Keratinocyte (primary cell): Measurements from ENCODE around the gene SPC24. TPM values are rescaled to one million over a fixed set of nuclear protein-coding genes. Genes with fewer than 3 reads are reported as not detected.
A peak's percentile ranks its signal among the peaks of the same experiment; 100 is the strongest.

Source experiments
- DNase-seq: peaks from one replicate; pipeline ENCODE4 v3.0.0-alpha.2; 2011; ENCODE audit warnings: low read depth, missing footprints, low spot score
- FAIRE-seq: peaks from 2 replicates; lab custom pipeline; 2011; peaks lifted over from hg19 to GRCh38; lab: Jason Lieb, UNC
- H2AFZ ChIP-seq: 2 replicates; pipeline ENCODE4 v1.6.0; 2012; ENCODE audit warnings: low read length, control low read depth, inconsistent platforms; ENCODE audit not compliant: control insufficient read depth
- H3K27ac ChIP-seq: 2 replicates; pipeline ENCODE4 v1.5.1; 2011; ENCODE audit warnings: low read length; ENCODE audit not compliant: control insufficient read depth, insufficient read depth
- H3K27me3 ChIP-seq: 3 replicates; pipeline ENCODE4 v1.6.0; 2011; ENCODE audit warnings: low read length; ENCODE audit not compliant: control insufficient read depth, insufficient read depth; ENCODE audit errors: extremely low read depth
- H3K36me3 ChIP-seq, 2 experiments: 2 replicates in 1 of 2; 3 replicates in 1 of 2; pipeline ENCODE4 v1.5.1; 2011; ENCODE audit warnings: low read length in 2 of 2, mild to moderate bottlenecking in 1 of 2; ENCODE audit not compliant: control insufficient read depth in 2 of 2, insufficient read depth in 2 of 2; ENCODE audit errors: extremely low read depth in 1 of 2
- H3K4me1 ChIP-seq: 3 replicates; pipeline ENCODE4 v1.5.1; 2011; ENCODE audit warnings: low read length; ENCODE audit not compliant: control insufficient read depth, insufficient read depth; ENCODE audit errors: extremely low read depth
- H3K4me2 ChIP-seq: 3 replicates; pipeline ENCODE4 v1.6.0; 2011; ENCODE audit warnings: low read depth, low read length; ENCODE audit not compliant: control insufficient read depth, insufficient read depth; ENCODE audit errors: extremely low read depth
- H3K4me3 ChIP-seq, 3 experiments: fragments of 200-600 bp in 1 of 3; sonication (generic) in 1 of 3; 2 replicates in 2 of 3; 3 replicates in 1 of 3; pipeline ENCODE4 v1.5.1; 2011 to 2016; ENCODE audit warnings: low read length in 3 of 3, mild to moderate bottlenecking in 3 of 3, control low read depth in 2 of 3, inconsistent platforms in 1 of 3, low read depth in 1 of 3, mixed read lengths in 1 of 3, mixed run types in 1 of 3, moderate library complexity in 1 of 3; ENCODE audit not compliant: control insufficient read depth in 2 of 3, insufficient read depth in 2 of 3; ENCODE audit errors: extremely low read depth in 1 of 3
- H3K79me2 ChIP-seq: 2 replicates; pipeline ENCODE4 v1.6.0; 2012; ENCODE audit warnings: low read length; ENCODE audit not compliant: control insufficient read depth, insufficient read depth
- H3K9ac ChIP-seq: 3 replicates; pipeline ENCODE4 v1.6.0; 2011; ENCODE audit warnings: low read length; ENCODE audit not compliant: control insufficient read depth, insufficient read depth; ENCODE audit errors: extremely low read depth
- H3K9me1 ChIP-seq: 3 replicates; pipeline ENCODE4 v1.6.0; 2011; ENCODE audit warnings: low read length; ENCODE audit not compliant: control insufficient read depth, insufficient read depth; ENCODE audit errors: extremely low read depth
- H3K9me3 ChIP-seq: 2 replicates; pipeline ENCODE4 v1.5.1; 2012; ENCODE audit warnings: low read depth, low read length; ENCODE audit not compliant: control insufficient read depth
- H4K20me1 ChIP-seq: 3 replicates; pipeline ENCODE4 v1.6.0; 2011; ENCODE audit warnings: low read length; ENCODE audit not compliant: control insufficient read depth, insufficient read depth; ENCODE audit errors: extremely low read depth
- EZH2 ChIP-seq: IDR thresholded peaks from one replicate; pipeline ENCODE4 v1.6.1; 2012; ENCODE audit warnings: inconsistent platforms, mild to moderate bottlenecking, low read length, moderate library complexity
- dilution Hi-C: fragments of 300-500 bp; cut with MboI; formaldehyde crosslinking; loops from one replicate; pipeline ENCODE4 v1.7.0; 2020; ENCODE audit warnings: low sequenced_read_pairs; ENCODE audit not compliant: extremely low pct_ligation_motif_present
- polyA plus RNA-seq, 5 experiments: library from polyadenylated mRNA; depleted of rRNA in 3 of 5; stranded (reverse) in 3 of 5; stranded (forward) in 1 of 5; unstranded in 1 of 5; fragments of >200 nt; gene quantifications; 1 replicate in 1 of 5; 2 replicates in 3 of 5; 3 replicates in 1 of 5; pipeline versions ENCODE4 v1.2.1 to v1.2.3, GENCODE V29; 2011 to 2012; ENCODE audit warnings: missing spikeins in 2 of 5, low read depth in 1 of 5, low replicate concordance in 1 of 5
- TF ChIP-seq, protein P1 (sequence below), 3 experiments: IDR thresholded peaks in 1 of 3; conservative IDR thresholded peaks in 1 of 3; optimal IDR thresholded peaks in 1 of 3; 2 replicates in 2 of 3; 3 replicates in 1 of 3; pipeline versions ENCODE3 to v1.5.1; 2011; ENCODE audit warnings: low read length in 3 of 3, mild to moderate bottlenecking in 3 of 3, moderate library complexity in 2 of 3, control low read depth in 1 of 3, inconsistent platforms in 1 of 3; ENCODE audit not compliant: insufficient read depth in 2 of 3; ENCODE audit errors: extremely low read depth in 1 of 3

SPC24 gene
- polyA plus RNA-seq, 1 donor (not counting 4 experiments of a cell fraction or from before 2014, with no cell fraction given): 6.4 TPM

DNA sequence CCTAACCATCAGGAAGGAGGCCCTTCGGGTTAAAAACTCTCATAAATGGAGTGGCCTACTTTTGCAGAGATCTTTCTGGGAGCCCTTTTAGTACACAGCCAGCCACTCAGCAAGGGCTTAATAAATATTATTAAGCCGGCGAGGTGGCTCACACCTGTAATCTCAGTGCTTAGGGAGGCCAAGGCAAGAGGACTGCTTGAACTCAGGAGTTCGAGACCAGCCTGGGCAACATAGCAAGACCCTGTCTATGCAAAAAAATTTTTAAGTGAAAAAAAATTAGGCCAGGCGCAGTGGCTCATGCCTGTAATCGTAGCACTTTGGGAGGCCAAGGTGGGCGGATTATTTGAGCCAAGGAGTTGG, 42.6 kb upstream of the SPC24 start:
- Histone ChIP-seq H3K4me1 (no peaks in the 10 kb centered on the region), H3K79me2 (no peaks in the 10 kb centered on the region), H3K4me3 (no peak overlapping the region), H3K36me3 (peaks cover 3 to 9% of the 10 kb centered on the region in 2 experiments), H3K27me3 (no peaks in the 10 kb centered on the region), H4K20me1 (no peaks in the 10 kb centered on the region), H3K4me2 (peak overlapping the region; percentile 4), H3K9me1 (no peaks in the 10 kb centered on the region), H3K27ac (no peak overlapping the region), H3K9me3 (no peaks in the 10 kb centered on the region), H2AFZ (no peak overlapping the region), H3K9ac (no peak overlapping the region)
- dilution Hi-C loops: no loop called here
- FAIRE-seq: no peak
- DNase-seq: no peak
- TF ChIP-seq, protein P1, sequence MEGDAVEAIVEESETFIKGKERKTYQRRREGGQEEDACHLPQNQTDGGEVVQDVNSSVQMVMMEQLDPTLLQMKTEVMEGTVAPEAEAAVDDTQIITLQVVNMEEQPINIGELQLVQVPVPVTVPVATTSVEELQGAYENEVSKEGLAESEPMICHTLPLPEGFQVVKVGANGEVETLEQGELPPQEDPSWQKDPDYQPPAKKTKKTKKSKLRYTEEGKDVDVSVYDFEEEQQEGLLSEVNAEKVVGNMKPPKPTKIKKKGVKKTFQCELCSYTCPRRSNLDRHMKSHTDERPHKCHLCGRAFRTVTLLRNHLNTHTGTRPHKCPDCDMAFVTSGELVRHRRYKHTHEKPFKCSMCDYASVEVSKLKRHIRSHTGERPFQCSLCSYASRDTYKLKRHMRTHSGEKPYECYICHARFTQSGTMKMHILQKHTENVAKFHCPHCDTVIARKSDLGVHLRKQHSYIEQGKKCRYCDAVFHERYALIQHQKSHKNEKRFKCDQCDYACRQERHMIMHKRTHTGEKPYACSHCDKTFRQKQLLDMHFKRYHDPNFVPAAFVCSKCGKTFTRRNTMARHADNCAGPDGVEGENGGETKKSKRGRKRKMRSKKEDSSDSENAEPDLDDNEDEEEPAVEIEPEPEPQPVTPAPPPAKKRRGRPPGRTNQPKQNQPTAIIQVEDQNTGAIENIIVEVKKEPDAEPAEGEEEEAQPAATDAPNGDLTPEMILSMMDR (optimal IDR thresholded peaks at IDR 0.05 in 1 of 3, IDR thresholded peaks at IDR 0.05 in 1 of 3, conservative IDR thresholded peaks at IDR 0.05 in 1 of 3; ENCODE audit: extremely low read depth in 1 of 3, insufficient read depth in 2 of 3, low read length in 3 of 3): no peak
- TF ChIP-seq EZH2: no peak

DNA sequence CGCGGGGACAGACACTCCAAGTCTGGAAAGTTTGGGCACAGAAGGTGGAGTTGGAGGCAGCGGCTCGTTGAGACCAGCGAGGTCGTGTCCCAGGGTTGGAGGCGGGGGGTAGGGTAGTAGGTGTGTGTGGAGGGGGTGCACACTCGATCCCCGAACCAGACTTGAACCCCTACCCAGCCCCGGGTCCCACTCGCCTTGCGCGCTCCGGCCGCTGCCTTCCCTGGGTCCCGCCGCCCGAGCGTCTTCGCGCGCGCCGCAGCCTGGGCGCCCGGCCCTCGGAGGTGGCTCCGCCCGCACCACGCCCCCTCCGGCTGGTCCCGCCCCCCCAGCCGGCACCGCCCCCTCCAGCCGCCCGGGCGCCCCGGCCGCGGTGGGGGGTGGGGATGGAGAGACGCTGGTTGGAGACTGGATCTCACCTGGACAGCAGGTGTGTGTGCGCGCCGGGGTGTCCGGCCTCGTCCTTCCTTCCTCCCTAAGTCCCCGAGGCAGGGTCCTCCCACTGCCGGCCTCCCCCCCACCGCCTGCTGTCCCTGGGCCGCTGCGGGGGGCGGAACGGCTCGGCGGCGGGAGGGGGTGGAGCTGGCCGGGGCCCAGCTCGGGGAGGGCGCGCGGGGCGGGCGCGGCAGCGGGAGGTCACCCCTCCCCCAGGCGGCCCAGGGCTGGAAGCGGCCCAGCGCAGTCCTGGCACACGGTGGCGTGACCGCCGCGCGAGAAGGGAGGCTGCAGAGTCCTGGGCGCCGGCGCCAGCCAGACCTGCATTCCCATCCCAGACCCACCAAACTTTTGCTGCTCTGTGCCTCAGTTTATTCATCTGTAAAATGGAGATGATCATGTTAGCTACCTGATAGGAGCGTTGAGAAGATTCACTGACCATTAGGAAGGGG, 42.0 kb upstream of the SPC24 start, which contains the start of gene KANK2:
TSS of gene KANK2 (minus strand) at position 255 of the 884 bp plus-strand sequence. CDS start 3,034 bp downstream, outside the sequence.
- H3K9me1 ChIP-seq: no peaks in the 10 kb centered on the region
- H2AFZ ChIP-seq: peak within 1 kb of the TSS; percentile 90
- no peak for TF ChIP-seq EZH2
- TF ChIP-seq, protein P1 (optimal IDR thresholded peaks at IDR 0.05 in 1 of 3, IDR thresholded peaks at IDR 0.05 in 1 of 3, conservative IDR thresholded peaks at IDR 0.05 in 1 of 3; ENCODE audit: extremely low read depth in 1 of 3, insufficient read depth in 2 of 3, low read length in 3 of 3): peak in 1 of 3 experiments; percentile 25
- H3K9ac ChIP-seq: peak within 1 kb of the TSS; percentile 60
- DNase-seq (no peak), FAIRE-seq (no peak)
- no peaks in the 10 kb centered on the region for H3K79me2 ChIP-seq
- H3K27ac ChIP-seq: no peak within 1 kb of the TSS
- H3K4me2 ChIP-seq: peak within 1 kb of the TSS; percentile 90
- H3K27me3 ChIP-seq: no peaks in the 10 kb centered on the region
- H3K4me1 ChIP-seq: no peaks in the 10 kb centered on the region
- peak within 1 kb of the TSS; percentile 58 to 74 (median 59) for H3K4me3 ChIP-seq
- H4K20me1 ChIP-seq: no peaks in the 10 kb centered on the region
- dilution Hi-C loops: no loop called here
- peaks cover 3 to 6% of the 10 kb centered on the region in 2 experiments for H3K36me3 ChIP-seq
- H3K9me3 ChIP-seq: no peaks in the 10 kb centered on the region
